Activated CD4-positive, CD25-positive, alpha-beta regulatory T cell (primary cell): Measurements from ENCODE around the gene WIPF3.
"Not testable (repeated sequence)": the region's sequence is repeated elsewhere in the genome, so short reads cannot be mapped to it uniquely, and the experiment has no call there.

Source experiments
- DNase-seq, 4 experiments: peaks; one replicate each; lab custom pipeline; 2025; lab: John Stamatoyannopoulos, UW

The WIPF3 gene

DNA sequence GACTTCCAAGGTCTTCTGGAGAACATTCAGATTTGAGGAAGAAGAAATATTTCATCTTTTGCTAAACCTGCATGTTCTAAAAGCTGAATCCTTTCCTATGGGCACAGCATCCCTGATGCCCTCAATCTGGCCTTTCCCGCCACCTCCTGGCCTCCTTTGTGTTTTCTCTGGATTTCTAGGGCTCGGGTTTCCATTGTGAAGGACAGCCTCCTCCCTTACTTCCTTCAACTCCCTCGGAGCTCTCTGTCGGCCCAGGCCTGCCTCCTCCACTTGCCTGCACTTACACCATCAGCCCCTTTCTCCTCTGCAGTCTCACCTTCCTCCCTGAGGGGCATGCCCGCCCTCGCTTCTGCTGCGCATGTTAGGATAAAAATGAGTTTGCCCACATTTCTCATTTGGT lies 75.4 kb downstream of the WIPF3 start:
- no peak for DNase-seq

DNA sequence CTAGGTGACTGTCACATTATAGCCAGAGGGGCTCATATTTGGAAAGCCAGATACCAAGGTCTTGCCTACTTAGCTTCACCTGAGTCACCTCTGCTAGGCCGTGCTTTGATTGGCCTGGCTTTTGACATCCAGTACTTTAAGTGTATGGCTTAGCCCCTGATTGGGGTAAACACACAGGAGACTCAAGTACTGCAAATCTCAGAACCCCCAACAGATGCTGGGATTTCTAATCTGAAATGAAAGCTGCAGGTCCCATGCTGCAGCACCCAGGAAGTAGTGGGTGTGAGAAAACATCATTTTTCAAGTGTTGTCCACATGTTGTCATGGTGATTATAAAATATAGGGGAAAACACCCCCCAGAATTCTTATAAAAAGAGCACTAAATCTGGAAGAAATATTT lies 76.2 kb downstream of the WIPF3 start:
- DNase-seq = no peak

DNA sequence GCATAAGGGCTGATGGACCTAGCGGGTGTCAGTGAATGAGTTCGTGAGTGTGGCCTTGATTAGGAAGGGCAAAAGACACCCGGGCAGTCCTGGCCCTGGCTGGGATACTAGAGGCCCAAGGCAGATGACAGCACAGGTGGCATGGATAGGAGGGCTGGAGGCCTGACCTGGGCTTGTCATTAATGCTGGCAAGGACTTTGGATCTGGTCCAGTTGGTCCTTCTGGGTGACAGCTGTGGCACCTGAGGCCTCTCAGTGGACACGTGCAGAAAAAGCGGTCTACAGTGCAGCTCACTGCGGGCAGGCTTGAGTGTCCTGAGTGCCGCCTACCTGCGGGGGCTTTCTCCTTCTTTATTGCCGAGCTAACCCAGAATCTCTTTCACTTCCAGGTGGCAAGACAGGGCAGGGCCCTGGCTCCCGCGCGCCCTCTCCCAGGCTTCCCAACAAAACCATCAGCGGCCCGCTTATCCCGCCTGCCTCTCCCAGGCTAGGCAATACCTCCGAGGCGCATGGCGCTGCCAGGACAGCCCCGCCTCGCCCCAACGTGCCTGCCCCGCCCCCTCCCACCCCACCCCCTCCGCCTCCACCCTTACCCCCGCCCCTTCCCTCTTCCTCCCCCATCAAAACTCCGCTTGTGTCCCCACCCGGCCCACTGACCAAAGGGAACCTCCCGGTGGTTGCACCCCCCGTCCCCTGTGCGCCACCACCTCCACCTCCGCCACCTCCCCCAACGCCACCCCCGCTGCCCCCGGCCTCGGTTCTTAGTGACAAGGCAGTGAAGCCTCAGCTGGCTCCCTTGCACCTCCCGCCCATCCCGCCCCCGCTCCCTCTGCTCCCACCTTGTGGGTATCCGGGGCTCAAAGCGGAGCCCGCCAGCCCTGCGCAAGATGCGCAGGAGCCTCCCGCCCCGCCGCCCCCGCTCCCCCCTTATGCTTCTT lies 77.4 kb downstream of the WIPF3 start:
- no peak for DNase-seq

- DNase-seq = no peak
Measured at GRCh38 chr7:29884399-29885272, 78.3 kb downstream of the WIPF3 start.

DNA sequence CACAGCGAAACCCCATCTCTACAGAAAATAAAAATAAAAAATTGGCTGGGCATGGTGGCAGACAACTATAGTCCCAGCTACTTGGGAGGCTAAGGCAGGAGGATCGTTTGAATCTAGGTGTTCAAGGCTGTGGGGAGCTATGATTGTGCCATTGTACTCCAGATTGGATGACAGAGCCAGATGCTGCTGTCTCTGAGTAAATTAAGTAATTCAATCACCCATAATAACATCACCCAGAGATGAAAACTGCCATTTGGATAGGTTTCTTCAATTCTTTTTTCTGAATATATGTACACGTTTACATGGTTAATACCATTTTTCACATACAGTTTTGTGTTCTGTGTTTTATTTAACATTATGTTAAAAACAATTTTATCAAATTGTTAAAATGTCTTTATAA lies 79.3 kb downstream of the WIPF3 start:
- DNase-seq = no peak

- no peak for DNase-seq
Measured at GRCh38 chr7:29886827-29887226, 80.5 kb downstream of the WIPF3 start.

- DNase-seq = no peak
Measured at GRCh38 chr7:29888006-29888405, 81.7 kb downstream of the WIPF3 start.

DNA sequence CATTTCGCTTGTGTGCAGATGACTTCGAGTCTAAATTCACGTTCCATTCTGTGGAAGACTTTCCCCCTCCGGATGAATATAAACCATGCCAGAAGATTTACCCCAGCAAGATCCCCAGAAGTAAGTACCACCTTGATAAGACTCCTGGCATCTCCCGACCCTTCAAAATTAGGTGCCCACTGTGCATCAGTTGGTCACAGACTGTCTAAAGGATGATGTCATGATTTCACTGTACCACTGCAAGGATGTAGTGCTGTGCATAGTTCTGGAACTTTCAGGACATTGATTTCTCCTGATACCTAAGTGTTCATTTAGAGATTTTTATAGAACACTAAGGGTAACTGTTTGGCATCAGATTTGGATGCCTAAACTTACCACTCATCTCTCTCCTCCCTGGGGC lies 83.0 kb downstream of the WIPF3 start:
- DNase-seq = no peak

DNA sequence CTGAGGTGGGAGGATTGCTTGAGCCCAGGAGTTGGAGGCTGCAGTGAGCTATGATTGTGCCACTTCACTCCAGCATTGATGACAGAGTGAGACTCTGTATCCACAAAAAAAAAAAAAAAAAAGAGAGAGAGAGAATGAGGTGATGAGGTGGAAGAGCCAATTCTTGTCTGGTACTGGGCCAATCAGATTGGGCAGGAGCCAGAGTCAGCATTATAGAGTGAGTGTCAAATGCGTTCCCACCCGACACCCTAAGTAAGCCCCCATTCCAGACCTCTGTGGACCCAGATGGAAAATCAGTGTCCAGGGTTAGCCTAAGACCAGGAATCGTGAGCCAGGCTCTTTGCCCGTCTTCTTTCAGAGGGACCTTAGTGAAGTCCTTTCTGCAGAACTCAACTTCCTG lies 83.9 kb downstream of the WIPF3 start:
- no peak for DNase-seq

- DNase-seq = not testable (repeated sequence)
Measured at GRCh38 chr7:29890786-29891185, 84.5 kb downstream of the WIPF3 start.

DNA sequence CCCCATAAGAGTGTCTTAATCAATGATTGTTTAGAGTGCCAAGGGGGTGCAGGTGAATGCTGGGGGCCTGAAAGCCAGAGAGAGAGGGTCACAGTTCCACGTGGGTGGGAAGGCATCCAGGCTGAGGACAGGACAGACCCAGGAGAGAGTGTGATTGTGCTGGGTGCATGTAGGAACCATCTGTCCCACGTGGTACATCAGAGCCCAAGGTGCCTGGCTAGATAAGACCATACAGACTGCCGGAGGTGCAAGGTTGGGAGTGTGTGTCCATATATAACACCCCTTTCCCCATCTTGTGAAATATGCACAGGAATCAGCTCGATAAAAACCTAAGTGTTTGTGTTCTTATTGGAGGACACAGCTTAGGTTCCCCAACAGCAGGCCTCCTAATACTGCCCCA lies 85.5 kb downstream of the WIPF3 start:
- no peak for DNase-seq

DNA sequence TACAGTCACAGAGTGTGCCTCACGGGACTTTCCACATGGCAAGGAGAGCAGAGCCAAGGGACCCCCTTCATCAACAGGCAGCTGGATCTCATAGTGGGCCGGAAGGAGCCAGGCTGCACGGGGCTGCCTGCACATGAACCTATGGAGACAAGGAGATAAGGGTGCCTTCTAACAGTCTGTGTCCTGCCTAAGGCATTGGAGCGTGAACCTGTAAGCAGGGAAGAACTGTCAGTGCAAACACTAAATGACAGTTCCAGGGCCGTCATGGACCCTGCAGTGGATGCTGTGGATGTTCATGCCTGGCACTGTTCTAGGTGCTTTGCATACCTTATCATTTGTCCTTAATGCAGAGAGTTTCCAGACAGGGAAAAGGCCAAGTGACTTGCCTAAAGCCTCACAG lies 85.9 kb downstream of the WIPF3 start:
- no peak for DNase-seq

- DNase-seq = no peak
Measured at GRCh38 chr7:29893351-29893965, 87.2 kb downstream of the WIPF3 start.

- DNase-seq = no peak
Measured at GRCh38 chr7:29894256-29894655, 87.9 kb downstream of the WIPF3 start.

DNA sequence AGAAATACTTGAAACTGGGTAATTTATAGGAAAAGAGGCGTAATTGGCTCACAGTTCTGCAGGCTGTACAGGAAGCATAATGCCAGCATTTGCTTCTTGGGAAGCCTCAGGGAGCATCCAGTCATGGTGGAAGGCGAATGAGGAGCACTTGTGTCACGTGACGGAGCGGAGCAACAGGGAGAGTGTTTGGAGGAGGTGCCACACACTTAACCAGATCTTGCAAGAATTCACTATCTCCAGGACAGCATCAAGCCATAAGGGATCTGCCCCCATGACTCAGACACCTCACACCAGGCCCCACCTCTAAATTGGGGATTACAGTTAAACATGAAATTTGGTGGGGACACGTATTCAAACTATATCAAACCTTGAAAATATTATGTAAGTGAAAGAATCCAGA lies 89.3 kb downstream of the WIPF3 start:
- DNase-seq = no peak

- DNase-seq = no peak
Measured at GRCh38 chr7:29896685-29897411, 90.5 kb downstream of the WIPF3 start.

GRCh38 chr7:29898301-29898700 lies 92.0 kb downstream of the WIPF3 start:
- no peak for DNase-seq

- DNase-seq = no peak
Measured at GRCh38 chr7:29900745-29901144, 94.4 kb downstream of the WIPF3 start.

- no peak for DNase-seq
Measured at GRCh38 chr7:29906200-29907022, 100.1 kb downstream of the WIPF3 start.

GRCh38 chr7:29914180-29914579 lies 107.9 kb downstream of the WIPF3 start:
- DNase-seq = no peak
